MM.1S (cell line): Measurements from ENCODE around the gene ST7.

Source experiments
- DNase-seq: peaks from one replicate; pipeline ENCODE4 v3.0.0-alpha.2; 2015
- H2AFZ ChIP-seq: fragments of 300-600 bp; sonication (generic); 2 replicates; pipeline ENCODE4 v1.6.0; 2016; ENCODE audit warnings: antibody characterized with exemption, low read length
- H3F3A ChIP-seq: fragments of 300-600 bp; sonication (generic); 2 replicates; pipeline ENCODE4 v1.6.1; 2016; ENCODE audit warnings: mild to moderate bottlenecking, antibody characterized with exemption, low read length, moderate library complexity, mixed read lengths; ENCODE audit not compliant: insufficient read depth
- H3K27ac ChIP-seq: fragments of 300-600 bp; sonication (generic); 2 replicates; pipeline ENCODE4 v1.5.1; 2016; ENCODE audit warnings: mild to moderate bottlenecking, low read length
- H3K27me3 ChIP-seq: fragments of 300-600 bp; sonication (generic); replicated peaks from 2 replicates; pipeline ENCODE4 v1.6.0; 2016; ENCODE audit warnings: low read length; ENCODE audit not compliant: insufficient read depth
- H3K36me3 ChIP-seq: fragments of 300-600 bp; sonication (generic); replicated peaks from 2 replicates; pipeline ENCODE4 v1.6.1; 2016; ENCODE audit warnings: mild to moderate bottlenecking, low read length, mixed read lengths; ENCODE audit not compliant: insufficient read depth
- H3K4me1 ChIP-seq: fragments of 300-600 bp; sonication (generic); 2 replicates; pipeline ENCODE4 v1.6.1; 2016; ENCODE audit warnings: low read length, mixed read lengths
- H3K4me2 ChIP-seq: fragments of 300-600 bp; sonication (generic); 2 replicates; pipeline ENCODE4 v1.6.0; 2016; ENCODE audit warnings: low read depth, low read length
- H3K4me3 ChIP-seq: fragments of 300-600 bp; sonication (generic); 2 replicates; pipeline ENCODE4 v1.5.1; 2016; ENCODE audit warnings: low read length, mixed read lengths
- H3K79me2 ChIP-seq: fragments of 300-600 bp; sonication (generic); 2 replicates; pipeline ENCODE4 v1.6.1; 2016; ENCODE audit warnings: mixed run types, low read length, mixed read lengths
- H3K9ac ChIP-seq: fragments of 300-600 bp; sonication (generic); 2 replicates; pipeline ENCODE4 v1.6.1; 2016; ENCODE audit warnings: low read length, mixed read lengths
- H3K9me2 ChIP-seq: fragments of 300-600 bp; sonication (generic); replicated peaks from 2 replicates; pipeline ENCODE4 v1.6.1; 2016; ENCODE audit warnings: mild to moderate bottlenecking, low read length, mixed read lengths; ENCODE audit not compliant: insufficient read depth
- H3K9me3 ChIP-seq: fragments of 300-600 bp; sonication (generic); replicated peaks from 2 replicates; pipeline ENCODE4 v1.6.1; 2016; ENCODE audit warnings: mild to moderate bottlenecking, low read length, mixed read lengths; ENCODE audit not compliant: insufficient read depth
- H4K20me1 ChIP-seq: fragments of 300-600 bp; sonication (generic); 2 replicates; pipeline ENCODE4 v1.6.1; 2016; ENCODE audit warnings: mild to moderate bottlenecking, low read length, moderate library complexity, mixed read lengths; ENCODE audit not compliant: insufficient read depth
- EZH2 ChIP-seq: fragments of 300-600 bp; sonication (generic); optimal IDR thresholded peaks from 2 replicates; pipeline ENCODE3; 2017; ENCODE audit warnings: low read depth, mild to moderate bottlenecking, antibody characterized with exemption, low read length, mixed read lengths
- EZH2phosphoT487 ChIP-seq: fragments of 300-600 bp; sonication (generic); IDR thresholded peaks from 2 replicates; pipeline ENCODE4 v1.6.1; 2018; ENCODE audit warnings: antibody characterized with exemption, low read length
- TF ChIP-seq, protein P1 (sequence below): fragments of 300-600 bp; sonication (generic); IDR thresholded peaks from 2 replicates; pipeline ENCODE4 v1.5.1; 2016; ENCODE audit warnings: antibody characterized with exemption, low read length, mixed read lengths

The ST7 gene

DNA sequence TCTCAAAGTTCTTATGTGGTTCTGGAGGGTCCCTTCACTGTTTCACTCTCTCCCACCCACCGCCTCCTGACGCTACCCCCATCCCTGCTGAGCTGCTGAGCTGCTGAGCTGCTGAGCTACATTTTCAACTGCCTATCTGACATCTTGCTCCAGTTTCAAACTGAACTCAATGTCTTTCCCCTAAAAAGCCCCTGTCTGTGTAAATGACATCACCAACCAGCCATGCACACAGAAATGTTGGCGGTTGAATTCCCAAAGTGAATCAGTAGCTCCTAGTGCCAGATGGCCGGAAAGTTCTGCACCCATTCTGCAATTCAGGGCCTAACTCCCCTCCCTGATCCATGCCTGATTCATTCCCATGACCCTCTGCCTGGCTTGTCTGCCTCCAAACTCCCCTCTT is 298.4 kb downstream of the ST7 start:
- no peaks in the 10 kb centered on the region for H3K9me3 ChIP-seq
- no peaks in the 10 kb centered on the region for H3K36me3 ChIP-seq
- TF ChIP-seq EZH2 (no peak), EZH2phosphoT487 (no peak)
- TF ChIP-seq, protein P1, sequence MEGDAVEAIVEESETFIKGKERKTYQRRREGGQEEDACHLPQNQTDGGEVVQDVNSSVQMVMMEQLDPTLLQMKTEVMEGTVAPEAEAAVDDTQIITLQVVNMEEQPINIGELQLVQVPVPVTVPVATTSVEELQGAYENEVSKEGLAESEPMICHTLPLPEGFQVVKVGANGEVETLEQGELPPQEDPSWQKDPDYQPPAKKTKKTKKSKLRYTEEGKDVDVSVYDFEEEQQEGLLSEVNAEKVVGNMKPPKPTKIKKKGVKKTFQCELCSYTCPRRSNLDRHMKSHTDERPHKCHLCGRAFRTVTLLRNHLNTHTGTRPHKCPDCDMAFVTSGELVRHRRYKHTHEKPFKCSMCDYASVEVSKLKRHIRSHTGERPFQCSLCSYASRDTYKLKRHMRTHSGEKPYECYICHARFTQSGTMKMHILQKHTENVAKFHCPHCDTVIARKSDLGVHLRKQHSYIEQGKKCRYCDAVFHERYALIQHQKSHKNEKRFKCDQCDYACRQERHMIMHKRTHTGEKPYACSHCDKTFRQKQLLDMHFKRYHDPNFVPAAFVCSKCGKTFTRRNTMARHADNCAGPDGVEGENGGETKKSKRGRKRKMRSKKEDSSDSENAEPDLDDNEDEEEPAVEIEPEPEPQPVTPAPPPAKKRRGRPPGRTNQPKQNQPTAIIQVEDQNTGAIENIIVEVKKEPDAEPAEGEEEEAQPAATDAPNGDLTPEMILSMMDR, result no peak
- no peaks in the 10 kb centered on the region for H3K27me3 ChIP-seq
- H3K79me2 ChIP-seq, result no peaks in the 10 kb centered on the region
- H3K9me2 ChIP-seq, result no peaks in the 10 kb centered on the region
- no peak overlapping the region for H3K4me3 ChIP-seq
- no peak overlapping the region for H2AFZ ChIP-seq
- H4K20me1 ChIP-seq, result no peaks in the 10 kb centered on the region
- no peaks in the 10 kb centered on the region for H3F3A ChIP-seq
- H3K27ac ChIP-seq, result no peak overlapping the region
- no peaks in the 10 kb centered on the region for H3K4me1 ChIP-seq
- H3K4me2 ChIP-seq, result no peak overlapping the region
- no peak overlapping the region for H3K9ac ChIP-seq
- no peak for DNase-seq

DNA sequence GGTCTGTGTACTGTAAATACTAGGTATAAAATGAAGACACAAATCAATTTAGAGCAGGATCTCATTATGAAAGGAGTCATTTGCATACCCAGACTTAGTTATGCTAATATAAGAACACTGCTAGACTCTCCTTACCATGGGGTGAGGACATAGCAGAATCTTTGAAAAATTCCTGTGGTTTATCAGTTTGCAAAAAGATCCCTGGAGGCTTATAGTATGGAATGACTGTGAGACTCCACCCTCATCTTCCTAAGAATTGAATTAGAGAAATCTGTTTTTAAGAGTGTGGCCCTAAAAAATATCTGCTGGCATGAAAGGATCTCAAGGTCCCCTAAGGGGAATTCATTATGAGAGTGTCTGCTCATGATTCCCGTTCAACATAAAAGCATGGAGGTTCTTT is 306.3 kb downstream of the ST7 start:
- no peak overlapping the region for H3K9ac ChIP-seq
- peaks cover 14% of the 10 kb centered on the region for H3K4me1 ChIP-seq
- peak overlapping the region; percentile 21; the same call in 1 of the 2 replicates for H3K4me2 ChIP-seq
- H2AFZ ChIP-seq, result no peak overlapping the region
- H3K9me2 ChIP-seq, result no peaks in the 10 kb centered on the region
- H3K9me3 ChIP-seq, result no peaks in the 10 kb centered on the region
- DNase-seq, result no peak
- no peaks in the 10 kb centered on the region for H3K36me3 ChIP-seq
- TF ChIP-seq EZH2 (no peak), EZH2phosphoT487 (no peak)
- TF ChIP-seq, protein P1, result no peak
- H3K4me3 ChIP-seq, result no peak overlapping the region
- no peaks in the 10 kb centered on the region for H4K20me1 ChIP-seq
- H3K27me3 ChIP-seq, result no peaks in the 10 kb centered on the region
- H3F3A ChIP-seq, result peaks cover 6% of the 10 kb centered on the region; the same call in 1 of the 2 replicates
- no peaks in the 10 kb centered on the region for H3K79me2 ChIP-seq
- no peak overlapping the region for H3K27ac ChIP-seq

DNA sequence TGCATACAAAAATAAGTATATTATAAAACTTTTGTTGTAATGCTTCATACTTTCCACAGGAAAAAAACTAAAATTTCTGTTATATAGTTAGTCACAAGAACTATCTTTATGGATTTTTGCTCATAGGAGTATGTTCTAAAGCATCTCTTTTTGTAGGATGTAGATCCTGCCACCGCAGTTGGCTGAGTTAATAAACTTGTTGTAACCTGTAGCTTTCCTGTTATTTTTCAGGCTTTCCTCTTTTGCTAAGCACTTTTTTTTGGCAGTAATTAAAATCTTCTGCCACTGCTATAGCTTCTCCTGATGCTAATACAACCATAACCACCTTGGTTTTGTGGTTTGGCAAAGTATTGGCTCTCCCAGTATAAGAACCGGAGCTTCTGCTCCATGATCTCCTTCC is 309.2 kb downstream of the ST7 start:
- H3K36me3 ChIP-seq, result no peaks in the 10 kb centered on the region

More for the DNA sequence above, 309.2 kb downstream of the ST7 start:
- DNase-seq, result no peak
- H3F3A ChIP-seq, result peaks cover 6% of the 10 kb centered on the region; the same call in 1 of the 2 replicates
- no peak overlapping the region for H3K4me2 ChIP-seq
- no peak overlapping the region for H3K9ac ChIP-seq
- no peaks in the 10 kb centered on the region for H3K9me2 ChIP-seq
- H2AFZ ChIP-seq, result no peak overlapping the region
- H3K27ac ChIP-seq, result no peak overlapping the region
- H3K4me3 ChIP-seq, result no peak overlapping the region
- peaks cover 14% of the 10 kb centered on the region for H3K4me1 ChIP-seq
- no peaks in the 10 kb centered on the region for H3K27me3 ChIP-seq
- TF ChIP-seq EZH2phosphoT487, result no peak
- no peak for TF ChIP-seq EZH2
- TF ChIP-seq, protein P1, result no peak
- no peaks in the 10 kb centered on the region for H3K9me3 ChIP-seq
- H4K20me1 ChIP-seq, result no peaks in the 10 kb centered on the region
- no peaks in the 10 kb centered on the region for H3K79me2 ChIP-seq
